DND-41 (cell line): ENCODE data around the gene ARMC3.

Experiments used
- ATAC-seq: fragments of 200-7000 bp; cut with Tn5 transposase; 3 replicates; pipeline ENCODE4 v1.9.1; 2021; ENCODE audit warnings: low read depth; ENCODE audit not compliant: insufficient read depth
- DNase-seq: peaks from one replicate; pipeline ENCODE4 v3.0.0-alpha.2; 2020
- H2AFZ ChIP-seq: 2 replicates; pipeline ENCODE4 v1.6.0; 2012; ENCODE audit warnings: low read depth, low read length
- H3K27ac ChIP-seq: 2 replicates; pipeline ENCODE4 v1.5.1; 2012; ENCODE audit warnings: low read length, inconsistent platforms
- H3K27me3 ChIP-seq: fragments of 200-600 bp; sonication (generic); 2 replicates; pipeline ENCODE4 v1.6.0; 2012; ENCODE audit warnings: low read length, mild to moderate bottlenecking, inconsistent platforms; ENCODE audit not compliant: insufficient read depth, poor library complexity
- H3K36me3 ChIP-seq: 2 replicates; pipeline ENCODE4 v1.5.1; 2012; ENCODE audit warnings: low read length, inconsistent platforms; ENCODE audit not compliant: insufficient read depth
- H3K4me1 ChIP-seq: 2 replicates; pipeline ENCODE4 v1.5.1; 2012; ENCODE audit warnings: mild to moderate bottlenecking, low read length; ENCODE audit not compliant: insufficient read depth
- H3K4me2 ChIP-seq: 2 replicates; pipeline ENCODE4 v1.6.0; 2012; ENCODE audit warnings: mild to moderate bottlenecking, moderate library complexity, low read length, inconsistent platforms; ENCODE audit not compliant: insufficient read depth
- H3K4me3 ChIP-seq, 2 experiments: fragments of 200-600 bp in 1 of 2; shearing (Covaris generic) in 1 of 2; 2 replicates each; pipeline ENCODE4 v1.5.1; 2012 to 2016; ENCODE audit warnings: inconsistent platforms in 2 of 2, low read length in 2 of 2, mild to moderate bottlenecking in 2 of 2, low read depth in 1 of 2, moderate library complexity in 1 of 2
- H3K79me2 ChIP-seq: 2 replicates; pipeline ENCODE4 v1.6.0; 2012; ENCODE audit warnings: low read length, inconsistent platforms; ENCODE audit not compliant: insufficient read depth
- H3K9ac ChIP-seq: 2 replicates; pipeline ENCODE4 v1.6.0; 2012; ENCODE audit warnings: low read depth, mild to moderate bottlenecking, inconsistent platforms, low read length, moderate library complexity
- H3K9me3 ChIP-seq: 2 replicates; pipeline ENCODE4 v1.5.1; 2012; ENCODE audit warnings: low read length, moderate library complexity, mild to moderate bottlenecking, inconsistent platforms; ENCODE audit not compliant: insufficient read depth, severe bottlenecking
- H4K20me1 ChIP-seq: 2 replicates; pipeline ENCODE4 v1.6.0; 2012; ENCODE audit warnings: low read length; ENCODE audit not compliant: insufficient read depth
- CTCF ChIP-seq: IDR thresholded peaks from 2 replicates; pipeline ENCODE4 v1.5.1; 2012; ENCODE audit warnings: borderline replicate concordance, low read length, moderate library complexity, mild to moderate bottlenecking; ENCODE audit not compliant: poor library complexity, severe bottlenecking; ENCODE audit errors: extremely low read depth
- EZH2 ChIP-seq: IDR thresholded peaks from 3 replicates; pipeline ENCODE4 v1.6.1; 2012; ENCODE audit warnings: borderline replicate concordance, low read depth, mild to moderate bottlenecking, moderate library complexity, low read length, inconsistent platforms; ENCODE audit not compliant: severe bottlenecking

Gene ARMC3

GRCh38 chr10:22969704-22970103, 41.9 kb downstream of the ARMC3 start:
- Histone ChIP-seq H3K4me3 (no peak overlapping the region), H3K27ac (no peak overlapping the region), H3K36me3 (no peaks in the 10 kb centered on the region), H3K27me3 (peaks cover 4% of the 10 kb centered on the region), H3K9me3 (no peaks in the 10 kb centered on the region), H3K4me2 (no peak overlapping the region), H4K20me1 (no peaks in the 10 kb centered on the region), H2AFZ (no peak overlapping the region), H3K4me1 (no peaks in the 10 kb centered on the region), H3K9ac (no peak overlapping the region), H3K79me2 (no peaks in the 10 kb centered on the region)
- TF ChIP-seq CTCF: no peak
- TF ChIP-seq EZH2: no peak
- DNase-seq (no peak), ATAC-seq (no peak)

- ATAC-seq: no peak
- Histone ChIP-seq H3K79me2 (no peaks in the 10 kb centered on the region), H3K36me3 (no peaks in the 10 kb centered on the region), H2AFZ (no peak overlapping the region), H3K9me3 (no peaks in the 10 kb centered on the region), H3K27ac (no peak overlapping the region), H3K4me3 (no peak overlapping the region), H4K20me1 (no peaks in the 10 kb centered on the region), H3K9ac (no peak overlapping the region), H3K4me1 (no peaks in the 10 kb centered on the region), H3K27me3 (peaks cover 17% of the 10 kb centered on the region), H3K4me2 (no peak overlapping the region)
- no peak for DNase-seq
- TF ChIP-seq EZH2 (no peak), CTCF (no peak)
These were observed 48.7 kb downstream of the ARMC3 start for GRCh38 chr10:22976534-22976933.

GRCh38 chr10:22977751-22978150, 49.9 kb downstream of the ARMC3 start:
- H3K4me2 ChIP-seq: no peak overlapping the region
- no peaks in the 10 kb centered on the region for H3K36me3 ChIP-seq
- H4K20me1 ChIP-seq: no peaks in the 10 kb centered on the region
- H3K27me3 ChIP-seq: peaks cover 17% of the 10 kb centered on the region
- TF ChIP-seq EZH2 (no peak), CTCF (no peak)
- H3K4me1 ChIP-seq: no peaks in the 10 kb centered on the region
- no peak for ATAC-seq
- H3K9ac ChIP-seq: no peak overlapping the region
- DNase-seq: no peak
- no peaks in the 10 kb centered on the region for H3K9me3 ChIP-seq
- no peaks in the 10 kb centered on the region for H3K79me2 ChIP-seq
- no peak overlapping the region for H2AFZ ChIP-seq
- H3K4me3 ChIP-seq: no peak overlapping the region
- H3K27ac ChIP-seq: no peak overlapping the region

- Histone ChIP-seq H3K9me3 (no peaks in the 10 kb centered on the region), H3K4me3 (no peak overlapping the region), H3K79me2 (no peaks in the 10 kb centered on the region), H3K4me2 (no peak overlapping the region), H2AFZ (no peak overlapping the region), H3K36me3 (no peaks in the 10 kb centered on the region), H4K20me1 (no peaks in the 10 kb centered on the region), H3K27ac (no peak overlapping the region), H3K9ac (no peak overlapping the region), H3K27me3 (peaks cover 17% of the 10 kb centered on the region), H3K4me1 (no peaks in the 10 kb centered on the region)
- DNase-seq (no peak), ATAC-seq (no peak)
- TF ChIP-seq CTCF (no peak), EZH2 (no peak)
These were observed 50.4 kb downstream of the ARMC3 start for GRCh38 chr10:22978287-22978686.
